Measurements from ENCODE around the gene BMPR1B.

The BMPR1B gene

DNA sequence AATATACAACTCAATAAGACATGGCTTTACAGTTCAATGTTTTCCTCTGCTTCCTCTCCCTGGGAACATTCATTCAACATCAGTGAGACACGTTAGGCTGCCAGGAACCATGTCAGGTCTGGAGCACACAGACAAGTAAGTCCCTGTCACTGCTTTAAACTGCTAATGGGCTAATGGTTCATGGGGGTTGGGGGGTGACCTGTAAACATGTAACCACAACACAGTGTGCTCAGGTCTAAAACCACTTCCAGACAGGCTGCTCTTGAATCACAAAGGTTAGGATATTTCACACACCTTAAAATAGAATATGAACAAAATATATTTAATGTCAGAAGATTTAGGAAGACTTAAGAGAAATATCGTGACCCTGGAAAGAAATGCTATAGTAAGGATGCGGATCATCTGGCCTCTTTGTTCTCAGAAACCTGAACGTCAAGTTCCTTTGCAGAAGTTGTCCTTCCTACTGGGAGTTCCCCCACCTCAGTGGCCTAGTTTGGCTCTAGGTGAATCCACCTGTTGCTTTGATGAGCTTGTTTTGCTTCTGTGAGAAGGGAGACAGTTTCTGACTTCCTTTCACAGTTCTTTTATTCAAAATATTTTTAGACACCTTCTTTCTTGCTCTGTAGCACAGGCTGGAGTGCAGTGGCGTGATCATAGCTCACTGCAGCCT, 431.1 kb downstream of the BMPR1B start:
- DNase-seq (ENCODE audit: low read depth) = no peak

DNA sequence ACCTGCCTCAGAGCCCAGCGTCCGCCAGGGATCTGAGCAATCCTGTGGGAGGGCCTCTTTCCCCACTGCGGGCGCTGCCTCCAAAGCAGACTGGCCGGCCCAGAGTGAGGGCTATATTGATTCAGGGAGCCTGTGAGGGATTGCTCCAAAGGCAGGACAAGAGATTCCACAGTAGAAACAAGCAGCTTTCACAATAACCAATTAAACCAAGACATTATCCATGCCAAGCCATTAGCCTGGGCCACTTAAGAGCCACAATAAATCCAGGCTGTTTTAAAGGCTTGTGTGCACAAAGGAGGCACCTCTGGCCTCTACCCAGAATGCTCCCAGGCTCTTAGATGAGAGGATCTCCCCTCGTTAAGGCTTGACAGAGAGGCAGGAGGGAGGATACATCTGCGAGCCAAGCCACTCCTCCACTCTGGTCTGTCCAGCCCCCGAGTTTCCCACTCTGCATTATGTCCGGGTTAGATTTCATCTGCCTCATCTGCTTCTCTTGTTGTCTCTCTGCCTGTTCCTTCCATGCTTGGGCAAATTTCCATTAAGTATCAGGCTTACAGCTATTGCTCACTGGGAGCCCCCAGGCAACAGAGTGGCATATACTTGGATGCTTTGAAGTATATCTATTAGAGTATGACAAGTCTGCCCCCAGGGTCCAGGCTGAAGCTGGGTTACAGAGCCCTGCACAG, 433.1 kb downstream of the BMPR1B start:
- DNase-seq (ENCODE audit: low read depth) = no peak

GRCh38 chr4:95191537-95191936, 433.8 kb downstream of the BMPR1B start:
- no peak for DNase-seq (ENCODE audit: low read depth)

- no peak for DNase-seq (ENCODE audit: low read depth)
Observed at GRCh38 chr4:95193391-95194224, 435.9 kb downstream of the BMPR1B start.

GRCh38 chr4:95197353-95197752, 439.6 kb downstream of the BMPR1B start:
- DNase-seq (ENCODE audit: low read depth) = no peak

- no peak for DNase-seq (ENCODE audit: low read depth)
Observed at GRCh38 chr4:95198961-95199360, 441.2 kb downstream of the BMPR1B start.

DNA sequence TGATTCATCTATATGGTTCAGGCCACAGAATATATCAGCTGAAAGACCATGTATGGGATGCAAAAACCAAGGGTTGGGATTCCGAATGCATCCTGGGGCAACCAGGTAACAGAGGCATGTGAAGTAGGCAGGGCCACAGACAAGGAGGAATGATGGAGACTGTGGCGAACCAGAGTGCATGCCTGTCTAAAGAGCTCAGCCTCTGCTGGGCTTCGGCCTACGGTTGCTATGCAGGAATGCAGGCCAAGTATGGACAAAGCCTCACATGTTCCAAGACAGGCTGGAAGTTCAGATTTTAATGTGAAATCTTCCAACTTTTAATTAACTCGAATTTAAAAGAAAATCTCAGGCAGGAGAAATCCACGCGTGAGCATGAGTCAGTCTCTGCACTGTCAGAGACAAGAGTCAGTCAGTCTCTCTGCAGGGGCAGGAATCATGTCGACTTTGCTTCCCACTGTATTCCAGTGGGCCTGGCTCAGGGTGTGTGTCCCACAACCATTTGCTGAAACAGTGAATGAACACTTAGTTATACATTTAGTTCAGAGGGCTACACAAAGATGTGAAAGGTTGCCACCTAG, 446.6 kb downstream of the BMPR1B start:
- no peak for DNase-seq (ENCODE audit: low read depth)

DNA sequence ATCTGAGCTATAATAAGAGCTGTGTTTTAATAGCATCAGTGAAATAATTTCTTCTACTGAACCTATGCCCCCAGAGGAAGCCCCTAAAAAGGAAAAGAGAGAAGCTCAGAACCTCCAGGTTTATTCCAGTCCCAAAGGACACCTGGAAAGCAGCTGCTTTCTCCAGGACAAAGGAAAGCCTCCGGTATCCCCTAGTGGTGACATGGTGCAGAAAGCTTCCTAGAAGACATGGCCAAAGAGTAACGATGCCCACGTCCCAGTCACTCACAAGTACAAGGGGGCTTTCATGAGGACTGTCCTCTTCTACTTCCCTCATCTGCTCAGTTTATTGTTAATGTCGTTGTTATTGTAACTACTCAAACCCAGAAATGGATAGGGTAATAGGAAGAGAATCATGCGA, 447.1 kb downstream of the BMPR1B start:
- no peak for DNase-seq (ENCODE audit: low read depth)

Data from stimulated activated CD4-positive, alpha-beta T cell treated with anti-CD3 and anti-CD28 coated beads, Interleukin-2, amount 100 ng/mL, for 4 hours (primary cell).